ENCODE results near the gene ERVV-1.

GRCh38 chr19:53008061-53008778 is 5.5 kb upstream of the ERVV-1 start:
- TF ChIP-seq CTCF (IDR thresholded peaks at IDR 0.05) = no peak
- TF ChIP-seq POLR2A (IDR thresholded peaks at IDR 0.05) = no peak

All from heart left ventricle (tissue), 13 donors.